GM19463 (cell line): ENCODE measurements around the gene MRNIP.
A peak's percentile ranks its signal among the peaks of the same experiment; 100 is the strongest.

Experiments used
- ATAC-seq: cut with Tn5 transposase; IDR thresholded peaks from one replicate; pipeline ENCODE4 v1.9.1; 2021; ENCODE audit warnings: mild to moderate bottlenecking, moderate library complexity; ENCODE audit not compliant: unreplicated experiment

MRNIP gene

DNA sequence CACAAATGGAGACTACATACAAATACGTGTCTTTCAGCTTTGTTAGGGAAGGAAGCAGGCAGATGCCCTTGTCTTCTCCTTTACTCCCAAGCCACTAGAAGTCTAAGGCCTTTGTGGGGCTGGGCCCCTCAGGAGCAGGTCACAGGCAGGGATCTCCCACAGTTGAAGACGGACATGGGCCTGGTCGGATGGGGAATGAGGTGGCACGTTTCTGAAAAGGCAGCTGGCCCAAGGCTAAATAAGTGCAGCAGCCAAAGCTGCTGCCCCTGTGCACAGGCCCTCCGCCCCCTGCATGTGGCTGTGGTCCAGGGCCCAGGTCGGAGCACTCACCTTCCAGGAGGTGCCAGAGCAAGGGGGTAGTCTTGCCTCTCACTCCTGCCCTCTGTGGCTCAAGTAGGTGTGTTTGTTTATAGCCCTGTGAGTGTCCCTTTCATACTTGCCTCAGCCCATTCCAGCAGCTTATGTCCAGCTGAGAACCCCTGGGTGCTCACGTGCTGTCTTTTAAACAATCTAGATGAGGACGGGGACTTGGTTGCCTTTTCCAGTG is 36.1 kb downstream of the MRNIP start:
- ATAC-seq, result no peak

DNA sequence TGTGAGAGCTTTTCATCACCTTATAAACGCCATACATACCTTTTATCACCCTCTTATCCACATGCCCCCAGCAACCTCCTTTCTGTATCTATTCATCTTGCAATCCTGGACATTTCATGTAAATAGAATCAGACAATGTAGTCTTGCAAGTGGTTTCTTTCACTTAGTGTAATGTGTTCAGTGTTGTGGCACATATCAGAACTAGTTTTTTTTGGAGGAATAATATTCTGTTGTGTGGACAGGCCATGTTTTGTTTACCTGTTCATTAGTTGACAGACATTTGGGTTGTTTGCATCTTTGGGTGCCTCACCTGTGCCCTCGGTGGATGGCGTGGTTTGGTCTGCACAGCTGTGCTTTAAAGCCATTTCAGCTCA is 36.6 kb downstream of the MRNIP start:
- no peak for ATAC-seq

DNA sequence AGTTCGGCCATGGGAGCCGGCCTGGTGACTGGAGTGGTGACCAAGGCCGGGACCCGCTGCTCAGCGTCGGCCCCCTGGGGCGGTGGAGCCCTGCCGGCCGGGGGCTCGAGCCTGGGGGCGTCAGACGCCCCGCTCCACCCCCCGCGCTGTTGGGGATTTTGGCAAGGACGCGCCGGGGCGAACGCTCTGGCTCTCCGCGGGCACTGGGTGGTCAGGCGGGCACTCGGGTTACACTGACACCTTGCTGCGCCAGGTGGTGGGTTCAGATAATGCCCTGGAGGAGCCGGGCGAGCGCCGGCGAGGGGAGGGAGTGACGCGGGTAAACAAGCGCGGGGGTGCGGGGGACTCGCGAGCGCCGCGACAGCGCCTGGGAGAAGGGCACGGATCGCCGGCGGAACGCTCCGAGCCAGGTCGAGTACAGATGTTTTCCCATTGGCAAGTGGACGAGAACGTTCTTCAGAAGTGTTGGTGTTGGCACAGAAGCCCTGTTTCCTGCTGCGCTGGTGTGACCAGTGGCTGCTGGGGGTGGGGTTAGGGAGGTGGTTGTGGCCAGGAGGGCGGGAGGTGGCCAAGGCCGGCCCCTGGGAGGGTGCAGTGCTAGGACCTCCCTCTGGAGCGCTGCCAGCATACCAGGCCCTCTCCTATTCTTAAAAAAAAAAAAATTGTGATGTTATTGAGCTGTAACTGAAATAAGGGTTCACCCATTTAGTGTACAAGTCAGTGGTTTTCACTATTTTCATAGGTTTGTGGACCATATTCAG is 37.1 kb downstream of the MRNIP start:
- peak; percentile 46 for ATAC-seq

DNA sequence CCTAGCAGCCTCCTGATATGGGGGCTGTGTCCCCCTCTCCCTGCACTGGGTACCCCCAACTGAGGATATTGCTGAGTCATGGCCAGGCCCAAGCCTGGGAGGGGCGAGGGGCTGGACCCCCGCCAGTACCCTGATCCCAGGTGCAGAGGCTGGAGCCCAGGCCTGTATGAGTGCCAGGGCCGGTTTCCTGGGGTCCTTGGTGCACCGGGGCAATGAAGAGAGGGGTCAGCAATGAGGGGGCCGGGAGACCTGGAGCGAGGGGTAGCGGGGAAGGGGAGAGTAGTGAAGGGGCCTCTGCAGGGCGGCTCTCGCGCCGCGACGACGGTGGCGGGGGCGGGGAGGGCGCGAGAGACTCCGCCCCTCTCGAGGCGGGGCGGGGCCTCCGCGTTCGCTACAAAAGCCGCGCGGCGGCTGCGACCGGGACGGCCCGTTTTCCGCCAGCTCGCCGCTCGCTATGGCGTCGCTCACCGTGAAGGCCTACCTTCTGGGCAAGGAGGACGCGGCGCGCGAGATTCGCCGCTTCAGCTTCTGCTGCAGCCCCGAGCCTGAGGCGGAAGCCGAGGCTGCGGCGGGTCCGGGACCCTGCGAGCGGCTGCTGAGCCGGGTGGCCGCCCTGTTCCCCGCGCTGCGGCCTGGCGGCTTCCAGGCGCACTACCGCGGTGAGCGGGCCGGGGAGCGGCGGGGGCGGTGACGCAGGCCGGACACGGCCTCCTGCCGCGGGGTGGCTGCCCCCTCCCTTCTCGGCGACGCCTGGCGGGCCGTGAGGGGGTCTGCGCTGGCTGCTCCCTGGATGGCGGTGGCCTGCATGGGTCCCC is 37.9 kb downstream of the MRNIP start, which contains the start of gene SQSTM1:
Gene SQSTM1, plus strand, starts transcription at position 423 of the 815 bp plus-strand sequence. Its CDS starts 32 bp downstream, at position 455.
- peak; percentile 37 for ATAC-seq

DNA sequence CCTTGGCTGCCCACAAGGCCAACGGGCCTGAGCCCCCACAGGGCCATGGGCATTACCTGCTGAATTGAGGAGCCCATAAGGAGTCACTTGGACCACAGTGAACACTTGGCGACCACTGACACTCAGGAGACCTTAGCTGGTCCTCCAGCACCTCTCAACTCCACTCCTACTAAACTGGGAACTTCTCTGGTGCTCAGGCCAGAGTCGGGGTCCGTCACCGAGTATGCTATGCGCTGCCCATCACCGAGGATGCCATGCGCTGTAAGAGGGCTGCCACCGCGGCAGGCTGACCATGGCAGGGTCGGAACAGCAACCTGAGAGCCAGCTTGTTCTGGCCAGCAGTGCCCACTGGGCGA is 38.5 kb downstream of the MRNIP start:
- no peak for ATAC-seq

DNA sequence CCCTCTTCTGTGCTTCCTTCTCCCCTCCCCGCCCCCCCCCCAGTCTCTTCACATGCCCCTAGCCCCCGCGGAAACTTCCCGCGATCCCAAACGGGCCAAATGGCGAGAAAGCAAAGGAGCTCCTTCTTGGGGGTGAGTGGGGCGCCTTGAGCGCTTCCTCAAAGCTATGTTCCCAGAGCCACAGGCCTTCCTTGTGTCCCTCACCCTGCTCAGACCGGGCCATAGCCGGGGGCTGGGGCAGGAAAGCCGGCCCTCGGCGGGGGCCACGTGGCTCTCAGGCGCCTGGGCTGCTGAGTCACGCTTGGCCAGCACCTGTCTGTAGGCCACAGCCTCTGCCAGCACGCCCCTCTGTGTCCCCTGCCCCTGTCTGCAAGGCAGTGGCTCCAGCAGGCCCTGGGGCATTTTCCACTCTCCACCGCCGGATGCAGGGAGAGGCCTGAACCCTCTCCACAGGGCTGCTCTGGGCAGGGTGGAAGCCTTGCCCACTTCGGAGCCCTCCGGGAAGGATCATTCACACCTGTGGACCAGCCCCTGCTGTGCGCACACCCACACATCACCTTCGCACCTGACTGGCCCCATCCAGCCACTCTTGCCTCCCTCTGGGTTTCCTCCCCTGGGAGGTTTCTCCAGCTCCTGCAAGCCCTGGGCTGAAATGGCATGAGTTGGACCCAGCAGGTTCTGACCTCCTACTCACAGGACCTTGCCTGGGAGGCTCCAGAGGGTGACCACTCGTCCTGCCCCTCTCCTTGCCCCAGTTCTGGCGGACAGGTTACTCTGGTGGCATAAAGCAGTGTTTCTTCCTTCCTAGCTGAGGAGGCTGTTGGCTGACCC is 39.1 kb downstream of the MRNIP start:
- ATAC-seq, result no peak

DNA sequence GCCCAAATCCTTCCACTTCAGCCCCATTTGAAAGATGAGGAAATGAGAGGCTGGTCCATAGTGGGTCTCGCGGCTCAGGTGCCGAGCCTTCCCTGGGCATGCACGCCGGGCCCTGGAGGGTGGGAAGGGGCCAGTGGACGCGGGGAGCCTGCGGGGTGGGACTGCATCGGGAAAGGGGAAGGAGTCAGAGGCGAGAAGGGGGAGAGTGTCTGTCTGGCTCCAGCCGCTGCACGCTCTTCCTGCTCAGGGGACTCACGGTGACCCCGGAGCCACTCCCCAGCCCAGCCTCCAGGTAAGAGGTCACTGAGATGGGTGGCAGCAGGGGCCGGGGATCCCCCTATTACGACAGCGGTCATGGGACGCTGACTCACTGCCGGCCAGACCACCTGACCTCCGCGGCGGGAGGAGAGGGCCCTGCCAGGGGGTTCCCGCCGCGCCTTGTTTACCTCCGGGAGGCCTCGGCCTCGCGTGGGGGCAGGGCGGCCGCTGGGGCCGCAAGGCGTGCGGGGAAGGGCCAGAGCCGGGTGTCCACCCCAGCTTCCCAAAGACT is 39.8 kb downstream of the MRNIP start:
- peak; percentile 65 for ATAC-seq

DNA sequence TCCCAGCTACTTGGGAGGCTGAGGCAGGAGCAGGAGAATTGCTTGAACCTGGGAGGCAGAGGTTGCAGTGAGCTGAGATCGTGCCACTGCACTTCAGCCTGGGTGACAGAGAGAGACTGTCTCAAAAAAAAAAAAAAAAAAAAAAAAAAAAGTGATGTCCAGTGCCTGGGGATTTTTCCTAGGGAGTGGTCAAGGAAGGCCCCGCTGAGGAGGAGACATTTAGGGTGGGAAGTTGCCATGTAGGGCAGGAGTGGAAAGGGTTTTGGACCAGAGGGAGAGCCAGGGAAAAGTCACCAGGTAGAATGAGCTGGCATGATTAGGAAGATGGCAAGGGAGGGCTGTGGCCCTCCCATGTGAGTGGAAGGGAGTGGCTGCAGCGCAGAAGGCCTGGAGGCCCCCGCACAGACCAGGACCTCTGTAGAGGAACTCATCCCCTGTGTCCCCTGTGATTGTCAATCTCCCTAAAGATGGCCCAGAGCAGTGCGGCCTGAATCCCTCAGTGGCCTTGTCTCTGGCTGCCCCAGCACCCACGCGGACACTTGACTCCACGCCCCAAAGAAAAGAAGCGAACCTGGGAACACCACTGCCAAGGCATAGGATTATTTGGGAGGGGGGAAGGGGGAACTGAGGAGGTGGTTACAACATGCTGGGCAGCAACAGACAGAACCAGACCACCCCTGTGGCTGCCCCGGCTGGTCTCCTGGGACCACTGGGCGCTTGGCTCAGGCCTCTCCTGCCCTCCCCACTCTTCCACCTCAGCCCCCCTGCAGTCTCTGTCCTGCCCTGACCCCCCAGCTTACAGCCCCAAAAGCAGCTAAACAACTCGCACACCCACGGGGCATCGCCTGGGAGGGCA is 40.5 kb downstream of the MRNIP start:
- ATAC-seq, result no peak

DNA sequence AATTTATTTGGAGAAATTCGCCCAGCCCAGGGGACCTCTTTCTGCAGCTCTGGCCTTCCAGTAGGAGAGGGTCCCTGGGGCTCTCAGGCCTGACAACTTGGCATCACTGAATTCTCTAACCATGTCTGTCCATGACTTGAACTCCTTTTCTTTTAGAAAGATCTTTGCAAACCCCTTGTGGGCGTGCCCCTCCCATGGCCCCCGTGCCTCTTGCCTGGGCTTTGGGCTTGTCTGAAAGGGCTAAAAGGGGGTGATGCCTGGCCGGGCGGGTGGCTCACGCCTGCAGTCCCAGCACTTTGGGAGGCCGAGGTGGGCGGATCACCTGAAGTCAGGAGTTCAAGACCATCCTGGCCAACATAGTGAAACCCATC is 41.2 kb downstream of the MRNIP start:
- no peak for ATAC-seq

DNA sequence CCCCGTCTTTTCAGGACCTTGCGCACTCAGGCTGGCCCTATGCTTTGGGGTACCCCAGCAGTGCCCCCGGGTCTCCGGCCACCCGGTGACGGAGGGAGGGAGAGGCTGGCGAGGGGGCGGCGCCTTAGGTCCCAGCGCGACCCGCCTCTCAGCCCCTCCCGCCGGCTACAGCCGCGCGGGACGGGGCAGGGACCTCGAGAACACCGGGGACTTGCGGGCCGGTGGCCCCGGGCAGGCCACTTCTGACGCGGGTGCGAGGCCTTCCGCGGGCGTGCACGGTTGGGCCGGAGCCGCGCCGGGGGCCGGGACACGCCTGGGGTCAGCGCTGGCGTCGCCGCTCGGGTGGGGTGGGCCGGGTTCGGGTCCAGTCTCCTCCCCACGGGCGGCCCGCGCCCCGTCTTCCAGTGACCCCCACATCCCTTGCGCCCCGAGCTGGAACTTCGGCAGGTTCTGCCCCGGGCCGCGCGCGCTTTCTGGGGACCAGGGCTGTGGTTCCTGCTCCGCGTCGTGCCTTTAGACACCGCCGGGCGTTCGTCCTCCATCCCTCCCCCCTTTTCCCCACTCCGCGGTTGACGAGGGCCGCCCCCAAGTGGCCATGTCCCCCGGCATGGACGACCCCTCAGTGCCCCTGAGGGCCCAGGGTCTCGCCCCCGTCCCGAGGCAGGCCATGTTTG is 41.7 kb downstream of the MRNIP start:
- no peak for ATAC-seq

DNA sequence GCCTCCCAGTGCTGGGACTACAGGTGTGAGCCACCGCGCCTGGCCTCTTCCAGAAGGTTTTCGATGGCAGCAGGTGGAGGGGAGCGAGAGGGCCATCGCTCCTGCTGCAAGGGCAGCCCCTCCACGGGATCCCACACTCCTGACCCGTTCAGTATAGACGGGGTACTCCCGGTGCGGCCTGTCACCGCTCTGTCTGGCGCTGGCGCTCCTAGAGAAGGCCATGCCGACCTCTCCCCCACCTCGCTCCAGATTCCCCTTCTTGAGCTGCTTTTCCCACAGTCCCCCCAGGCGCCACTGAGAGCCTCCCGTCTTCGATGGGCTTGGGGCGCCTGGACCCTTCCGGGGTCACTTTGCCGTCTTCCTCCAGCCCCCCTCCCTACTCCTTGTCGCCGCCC is 42.2 kb downstream of the MRNIP start:
- ATAC-seq, result no peak

DNA sequence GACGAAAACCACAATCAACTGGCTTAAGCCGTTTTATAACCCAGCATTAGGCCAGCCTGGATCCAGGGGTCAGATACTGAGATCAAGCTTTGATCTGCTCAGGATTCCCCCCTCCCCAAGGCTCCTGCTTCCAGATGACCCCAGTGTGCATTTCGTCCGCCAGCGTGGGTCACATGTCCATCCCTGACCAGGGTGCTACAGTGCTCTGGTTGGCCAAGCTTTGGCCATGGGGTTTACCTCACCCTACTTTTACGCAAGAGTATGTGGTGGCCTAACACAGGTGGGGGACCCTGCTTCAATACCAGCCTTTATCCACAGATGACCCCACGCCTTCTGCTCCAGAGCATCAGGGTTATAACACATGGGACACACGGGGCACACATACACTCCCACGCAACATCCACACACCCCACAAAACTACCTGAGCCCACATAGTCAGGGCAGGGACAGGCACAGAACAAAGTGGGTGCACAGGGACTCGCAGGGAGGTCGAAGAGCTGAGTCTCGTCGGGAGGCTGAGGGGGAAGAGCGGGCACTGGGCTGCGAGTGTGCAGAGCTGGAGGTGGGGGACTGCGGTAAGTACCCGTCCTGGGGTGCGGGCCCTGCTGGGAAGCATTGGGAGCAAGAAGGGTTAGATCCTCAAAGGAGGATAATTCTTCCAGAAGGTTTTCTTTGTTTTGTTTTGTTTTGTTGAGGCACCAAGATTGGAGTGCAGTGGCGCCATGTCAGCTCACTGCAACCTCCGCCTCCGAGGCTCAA is 42.9 kb downstream of the MRNIP start:
- no peak for ATAC-seq

DNA sequence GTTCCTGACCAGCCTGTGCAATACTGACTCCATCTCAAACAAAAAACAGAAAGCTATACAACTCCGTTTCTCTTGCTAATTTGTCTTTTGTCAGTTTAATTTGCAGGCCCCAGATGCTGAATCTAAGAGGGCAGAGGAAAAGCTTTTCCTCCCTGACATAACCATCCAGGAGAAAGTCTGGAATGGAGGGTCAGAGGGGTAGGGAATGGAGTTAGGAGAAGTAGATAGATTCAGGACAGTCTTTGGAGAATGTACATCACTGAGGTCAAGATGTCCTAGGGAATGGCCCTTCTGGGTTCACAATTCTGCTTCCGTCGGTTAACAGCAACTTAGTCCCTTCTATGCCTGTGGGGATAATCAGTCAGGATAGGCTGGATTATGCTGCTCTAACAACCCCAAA is 44.5 kb downstream of the MRNIP start:
- no peak for ATAC-seq

DNA sequence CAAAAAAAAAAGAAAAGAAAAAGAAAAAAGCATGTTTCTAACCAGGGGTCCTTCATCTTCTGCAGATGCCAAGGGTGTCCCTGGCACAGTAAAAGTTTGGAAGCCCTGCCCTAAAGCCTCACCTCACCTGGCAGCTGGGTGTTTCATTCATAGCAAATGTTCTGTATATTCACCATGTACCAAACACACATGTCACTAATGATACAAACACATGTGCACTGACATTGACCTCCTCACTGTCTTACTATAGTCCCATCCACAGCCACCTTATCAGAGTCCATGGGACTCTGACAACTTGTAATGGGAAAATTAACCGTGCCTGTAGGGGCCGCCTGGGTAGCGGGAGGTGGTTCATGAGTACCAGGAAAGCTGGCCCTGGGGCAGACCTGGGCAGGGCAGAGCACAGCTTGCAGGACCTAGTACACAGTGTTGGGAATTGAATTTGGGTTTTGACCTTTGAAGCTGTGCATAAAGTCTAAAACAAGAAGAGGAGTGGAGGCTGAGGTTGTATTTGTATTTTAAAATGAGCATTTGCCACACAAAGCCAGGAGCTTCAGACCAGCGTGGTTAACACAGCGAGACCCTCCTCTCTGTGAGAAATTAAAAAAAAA is 45.5 kb downstream of the MRNIP start:
- no peak for ATAC-seq

DNA sequence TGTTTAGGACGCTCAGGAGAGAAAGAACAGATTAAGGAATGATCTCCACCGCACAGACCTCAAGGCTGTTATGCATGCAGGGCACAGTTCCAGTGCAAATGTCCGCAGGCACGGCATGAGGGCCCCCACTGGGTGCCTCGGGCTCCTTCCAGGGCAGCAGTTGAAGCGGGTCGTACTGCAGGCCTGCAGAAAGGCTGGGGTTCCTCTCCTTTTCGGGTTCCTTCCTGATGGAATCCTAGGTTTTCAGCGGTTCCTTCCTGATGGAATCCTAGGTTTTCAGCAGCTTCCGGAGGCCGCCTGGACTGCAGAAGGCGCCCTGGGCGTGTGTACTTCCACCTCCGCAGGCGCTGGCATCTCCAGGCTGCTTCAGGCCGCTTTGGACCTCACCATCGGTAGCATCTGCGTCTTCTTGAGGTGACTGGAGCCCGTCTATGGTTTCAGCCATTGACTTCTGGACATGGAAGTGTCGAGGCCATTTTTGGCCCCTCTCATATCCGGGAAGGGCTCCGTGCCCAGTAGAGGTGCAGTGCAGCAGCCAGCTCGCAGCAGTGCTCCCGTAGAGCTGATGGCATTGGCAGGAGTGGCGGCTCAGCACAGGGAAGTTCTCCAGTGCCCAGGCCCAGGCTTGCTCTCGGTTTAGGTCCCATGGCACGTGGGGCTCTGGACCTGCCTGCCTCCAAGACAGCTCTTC is 46.3 kb downstream of the MRNIP start:
- no peak for ATAC-seq

DNA sequence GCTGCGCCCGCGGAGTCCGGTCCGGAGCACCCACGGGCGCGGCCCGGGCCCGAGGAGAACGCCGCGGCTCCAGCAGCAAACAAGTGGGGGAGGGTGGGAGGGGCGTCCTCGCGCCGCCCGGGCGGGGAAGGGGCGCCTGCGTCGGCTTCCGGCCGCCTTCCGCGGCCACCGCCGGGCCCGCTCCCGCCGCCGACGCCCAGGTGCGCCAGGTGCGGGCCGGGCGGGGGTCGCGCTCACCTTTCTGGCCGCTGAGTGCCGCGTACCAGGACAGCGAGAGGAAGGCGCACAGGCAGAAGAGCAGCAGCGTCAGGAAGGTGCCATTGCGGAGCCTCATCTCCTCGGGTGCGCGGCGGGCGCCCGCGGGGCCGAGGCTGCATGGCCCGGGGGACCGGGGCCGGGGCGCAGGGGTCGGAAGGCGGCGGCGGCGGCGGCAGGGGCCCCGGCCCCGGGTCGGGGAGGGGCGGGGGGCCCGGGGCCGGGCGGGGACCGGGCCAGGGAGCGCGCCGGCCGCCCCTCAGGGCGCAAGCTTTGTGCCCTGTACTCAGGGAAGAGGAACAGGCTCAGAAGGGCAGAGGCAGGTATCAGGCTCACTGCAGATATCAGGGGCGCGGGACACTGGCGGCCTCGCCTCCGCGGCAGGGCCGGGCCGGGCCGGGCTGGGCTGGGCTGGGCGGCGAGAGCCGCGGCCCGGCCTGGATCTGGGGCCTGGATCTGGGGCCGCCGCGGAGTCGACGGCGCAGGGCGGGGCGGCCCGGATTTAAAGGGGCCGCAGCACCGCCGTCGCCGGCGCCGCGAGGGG is 52.2 kb downstream of the MRNIP start, which contains the start of gene MGAT4B:
Gene MGAT4B, minus strand, starts transcription at position 617 of the 799 bp plus-strand sequence. Its CDS starts 283 bp downstream, at position 334.
- peak; percentile 70 for ATAC-seq
